GM06990 (cell line): ENCODE measurements around the gene CHST11.

ENCODE experiments used
- DNase-seq: peaks from one replicate; pipeline ENCODE4 v3.0.0-alpha.2; 2011; ENCODE audit not compliant: insufficient read length; ENCODE audit errors: extremely low read depth
- H3K27me3 ChIP-seq: replicated peaks from 2 replicates; pipeline ENCODE4 v1.6.0; 2011; ENCODE audit warnings: low read length; ENCODE audit not compliant: control insufficient read depth, insufficient read depth
- H3K36me3 ChIP-seq: 2 replicates; pipeline ENCODE4 v1.5.1; 2011; ENCODE audit warnings: low read length; ENCODE audit not compliant: control insufficient read depth, insufficient read depth
- H3K4me3 ChIP-seq: replicated peaks from 2 replicates; pipeline ENCODE4 v1.5.1; 2011; ENCODE audit warnings: low read depth, mild to moderate bottlenecking, control low read depth, low read length
- TF ChIP-seq, protein P1 (sequence below): IDR thresholded peaks from 2 replicates; pipeline ENCODE4 v1.5.1; 2011; ENCODE audit warnings: low read length, control low read depth, mild to moderate bottlenecking, inconsistent platforms; ENCODE audit not compliant: insufficient read depth, poor library complexity, severe bottlenecking

The CHST11 gene

DNA sequence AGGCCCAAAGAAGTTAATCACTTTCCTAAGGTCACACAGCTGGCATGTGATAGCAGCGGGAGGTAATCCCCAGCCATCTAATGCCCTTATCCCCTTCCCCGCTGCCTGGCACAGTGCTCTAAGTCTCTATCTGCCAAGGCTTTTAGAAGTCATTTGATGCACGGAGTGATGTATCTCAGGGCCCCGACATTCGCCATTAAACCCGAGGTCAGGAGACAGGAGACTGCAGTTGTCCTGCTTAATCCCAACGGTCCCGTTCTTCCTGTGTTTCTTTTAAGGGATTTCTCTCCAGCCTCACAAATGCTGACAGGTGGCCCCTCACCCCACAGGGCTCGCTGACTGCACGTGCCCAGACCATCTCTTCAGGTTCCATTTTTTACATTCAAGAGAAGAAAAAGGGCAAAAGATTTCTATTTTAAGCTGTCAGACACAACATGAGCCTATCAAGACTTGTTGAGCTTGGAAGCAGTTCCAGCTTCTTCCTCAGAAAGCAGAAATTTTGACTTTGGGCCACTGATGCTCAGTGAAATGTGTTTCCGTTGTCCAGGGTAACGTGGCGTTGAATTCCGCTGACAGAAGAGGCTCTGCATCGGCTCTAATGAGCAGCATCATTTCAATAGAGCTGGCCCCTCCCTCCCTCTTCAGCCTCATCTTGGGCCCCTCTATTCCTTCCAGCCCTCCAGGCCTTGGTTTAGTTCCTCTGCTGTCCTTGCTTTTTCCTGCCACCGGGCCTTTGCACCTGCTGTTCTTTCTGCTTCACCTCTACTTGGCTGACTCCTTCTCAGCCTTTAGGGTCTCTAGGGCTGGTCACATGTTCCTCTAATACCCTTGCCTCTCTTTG is 171.5 kb downstream of the CHST11 start:
- Histone ChIP-seq H3K4me3 (no peak overlapping the region), H3K27me3 (no peaks in the 10 kb centered on the region), H3K36me3 (no peaks in the 10 kb centered on the region)
- no peak for DNase-seq
- TF ChIP-seq, protein P1, sequence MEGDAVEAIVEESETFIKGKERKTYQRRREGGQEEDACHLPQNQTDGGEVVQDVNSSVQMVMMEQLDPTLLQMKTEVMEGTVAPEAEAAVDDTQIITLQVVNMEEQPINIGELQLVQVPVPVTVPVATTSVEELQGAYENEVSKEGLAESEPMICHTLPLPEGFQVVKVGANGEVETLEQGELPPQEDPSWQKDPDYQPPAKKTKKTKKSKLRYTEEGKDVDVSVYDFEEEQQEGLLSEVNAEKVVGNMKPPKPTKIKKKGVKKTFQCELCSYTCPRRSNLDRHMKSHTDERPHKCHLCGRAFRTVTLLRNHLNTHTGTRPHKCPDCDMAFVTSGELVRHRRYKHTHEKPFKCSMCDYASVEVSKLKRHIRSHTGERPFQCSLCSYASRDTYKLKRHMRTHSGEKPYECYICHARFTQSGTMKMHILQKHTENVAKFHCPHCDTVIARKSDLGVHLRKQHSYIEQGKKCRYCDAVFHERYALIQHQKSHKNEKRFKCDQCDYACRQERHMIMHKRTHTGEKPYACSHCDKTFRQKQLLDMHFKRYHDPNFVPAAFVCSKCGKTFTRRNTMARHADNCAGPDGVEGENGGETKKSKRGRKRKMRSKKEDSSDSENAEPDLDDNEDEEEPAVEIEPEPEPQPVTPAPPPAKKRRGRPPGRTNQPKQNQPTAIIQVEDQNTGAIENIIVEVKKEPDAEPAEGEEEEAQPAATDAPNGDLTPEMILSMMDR: no peak

DNA sequence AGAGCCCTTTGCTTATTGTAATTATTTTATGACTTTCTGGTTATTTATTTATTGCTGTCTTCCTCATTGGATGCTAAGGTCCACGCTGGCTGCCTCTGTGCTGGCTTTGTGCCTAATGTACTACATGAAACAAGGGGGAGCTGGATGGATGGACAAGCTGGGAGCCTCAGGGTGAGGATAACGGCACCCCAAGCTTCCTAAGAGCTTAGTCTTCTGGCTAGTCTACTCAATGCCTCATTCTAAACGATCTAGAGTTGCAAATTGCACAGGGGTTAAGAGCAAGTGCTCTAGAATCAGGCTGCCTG is 172.0 kb downstream of the CHST11 start:
- H3K4me3 ChIP-seq: no peak overlapping the region
- H3K27me3 ChIP-seq: no peaks in the 10 kb centered on the region
- H3K36me3 ChIP-seq: no peaks in the 10 kb centered on the region
- TF ChIP-seq, protein P1: no peak
- DNase-seq: no peak

DNA sequence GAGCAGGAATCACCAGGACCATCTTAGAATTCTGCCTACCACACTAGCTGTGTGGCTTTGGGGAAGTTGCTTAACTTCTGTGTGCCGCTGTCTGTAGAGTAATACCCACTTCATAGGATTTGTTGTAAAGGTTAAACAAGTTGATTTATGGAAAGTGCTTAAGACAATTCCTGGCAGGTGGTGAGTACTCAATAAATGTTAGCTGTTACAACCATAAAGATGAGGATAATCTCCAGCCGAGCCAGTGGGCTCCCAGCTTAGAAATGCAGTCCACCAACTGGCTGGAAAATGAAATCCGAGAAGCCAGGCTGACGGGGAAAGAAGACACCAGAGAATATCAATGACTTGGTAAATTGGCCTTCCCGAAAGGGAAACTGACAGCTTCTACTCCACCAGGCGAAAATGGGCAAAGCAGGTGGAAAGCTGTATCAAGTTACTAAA is 173.5 kb downstream of the CHST11 start:
- TF ChIP-seq, protein P1: no peak
- DNase-seq: no peak

DNA sequence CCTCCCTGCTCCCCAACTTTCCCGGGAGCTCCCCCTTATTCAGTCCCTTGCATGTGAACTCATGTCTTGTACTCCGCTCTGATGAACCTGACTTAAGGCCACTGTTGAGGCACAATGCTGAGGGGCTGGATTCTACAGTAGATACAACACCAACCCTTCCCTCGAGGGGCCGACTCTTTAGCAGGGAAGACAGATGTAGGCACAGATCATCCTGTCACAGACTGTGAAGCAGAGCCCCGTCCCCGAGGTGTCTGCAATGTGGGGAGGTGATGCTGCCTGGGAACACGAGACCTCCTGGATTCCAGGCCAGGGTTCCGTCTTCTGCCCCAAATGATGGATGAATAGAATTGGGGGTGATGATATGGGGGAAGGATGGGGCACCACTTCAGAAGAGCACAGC is 175.1 kb downstream of the CHST11 start:
- Histone ChIP-seq H3K27me3 (no peaks in the 10 kb centered on the region), H3K36me3 (no peaks in the 10 kb centered on the region), H3K4me3 (no peak overlapping the region)
- TF ChIP-seq, protein P1: no peak
- DNase-seq: no peak

More for the DNA sequence above, 173.5 kb downstream of the CHST11 start:
- Histone ChIP-seq H3K36me3 (no peaks in the 10 kb centered on the region), H3K4me3 (no peak overlapping the region), H3K27me3 (no peaks in the 10 kb centered on the region)

DNA sequence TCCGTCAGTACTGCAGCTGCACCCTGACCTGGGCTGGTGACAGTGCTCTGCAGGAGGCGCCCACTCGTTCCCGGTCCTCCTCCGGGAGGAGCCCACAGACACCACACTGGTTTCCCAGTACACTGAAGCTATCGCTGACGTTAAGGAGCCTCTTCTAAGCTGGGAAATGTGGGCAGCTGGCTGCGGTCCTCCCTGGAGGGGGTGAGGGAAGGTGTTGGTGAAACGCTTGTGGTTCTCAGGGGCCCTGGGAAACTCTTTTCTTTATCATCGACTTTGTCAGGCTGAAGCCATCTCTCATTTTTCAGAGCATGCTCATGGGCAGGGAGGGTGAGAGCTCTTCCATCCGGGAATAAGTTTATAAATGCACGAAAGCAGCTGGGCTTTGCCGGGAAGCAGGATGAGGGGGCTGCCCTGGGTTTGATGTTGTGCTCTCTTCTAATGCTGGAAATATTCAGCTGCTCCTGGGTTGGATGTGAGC is 176.0 kb downstream of the CHST11 start:
- H3K36me3 ChIP-seq: no peaks in the 10 kb centered on the region
- H3K27me3 ChIP-seq: no peaks in the 10 kb centered on the region
- no peak for DNase-seq
- TF ChIP-seq, protein P1: no peak
- H3K4me3 ChIP-seq: no peak overlapping the region
